Measurements from ENCODE around the gene PRR16.

GRCh38 chr5:120415985-120416384 lies 48.1 kb upstream of the PRR16 start:
- TF ChIP-seq, protein P1, sequence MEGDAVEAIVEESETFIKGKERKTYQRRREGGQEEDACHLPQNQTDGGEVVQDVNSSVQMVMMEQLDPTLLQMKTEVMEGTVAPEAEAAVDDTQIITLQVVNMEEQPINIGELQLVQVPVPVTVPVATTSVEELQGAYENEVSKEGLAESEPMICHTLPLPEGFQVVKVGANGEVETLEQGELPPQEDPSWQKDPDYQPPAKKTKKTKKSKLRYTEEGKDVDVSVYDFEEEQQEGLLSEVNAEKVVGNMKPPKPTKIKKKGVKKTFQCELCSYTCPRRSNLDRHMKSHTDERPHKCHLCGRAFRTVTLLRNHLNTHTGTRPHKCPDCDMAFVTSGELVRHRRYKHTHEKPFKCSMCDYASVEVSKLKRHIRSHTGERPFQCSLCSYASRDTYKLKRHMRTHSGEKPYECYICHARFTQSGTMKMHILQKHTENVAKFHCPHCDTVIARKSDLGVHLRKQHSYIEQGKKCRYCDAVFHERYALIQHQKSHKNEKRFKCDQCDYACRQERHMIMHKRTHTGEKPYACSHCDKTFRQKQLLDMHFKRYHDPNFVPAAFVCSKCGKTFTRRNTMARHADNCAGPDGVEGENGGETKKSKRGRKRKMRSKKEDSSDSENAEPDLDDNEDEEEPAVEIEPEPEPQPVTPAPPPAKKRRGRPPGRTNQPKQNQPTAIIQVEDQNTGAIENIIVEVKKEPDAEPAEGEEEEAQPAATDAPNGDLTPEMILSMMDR (IDR thresholded peaks at IDR 0.05): no peak
- TF ChIP-seq POLR2A (IDR thresholded peaks at IDR 0.05) (no peak), EP300 (IDR thresholded peaks at IDR 0.05) (no peak)
